AG08396 (cell line): Measurements from ENCODE around the gene PACS2.
"Not testable (repeated sequence)": the region's sequence is repeated elsewhere in the genome, so short reads cannot be mapped to it uniquely, and the experiment has no call there.

Experiments
- DNase-seq: peaks from one replicate; pipeline ENCODE4 v3.0.0; 2012; ENCODE audit warnings: low spot score, mixed read lengths

Gene PACS2

GRCh38 chr14:105288936-105289335 lies 25.6 kb upstream of the PACS2 start:
- not testable (repeated sequence) for DNase-seq

GRCh38 chr14:105290621-105291346 lies 23.8 kb upstream of the PACS2 start:
- DNase-seq: no peak

GRCh38 chr14:105292826-105293711 lies 21.5 kb upstream of the PACS2 start:
- DNase-seq: no peak

GRCh38 chr14:105294142-105294597 lies 20.4 kb upstream of the PACS2 start:
- peak; percentile 69 for DNase-seq

- not testable (repeated sequence) for DNase-seq
Observed at GRCh38 chr14:105297311-105297710, 17.2 kb upstream of the PACS2 start.

GRCh38 chr14:105299654-105300541 lies 14.7 kb upstream of the PACS2 start:
- DNase-seq: peak; percentile 15

GRCh38 chr14:105300542-105301102 lies 13.9 kb upstream of the PACS2 start, which contains the start of gene BRF1:
BRF1 (minus strand) TSS chr14:105301001; CDS start chr14:105300629, 372 bp downstream.
- DNase-seq: peak; percentile 96

- DNase-seq: peak; percentile 100
Observed at GRCh38 chr14:105301103-105301914, 13.2 kb upstream of the PACS2 start.

GRCh38 chr14:105301915-105302249 lies 12.7 kb upstream of the PACS2 start:
- not testable (repeated sequence) for DNase-seq

- DNase-seq: no peak
Observed at GRCh38 chr14:105303949-105304348, 10.6 kb upstream of the PACS2 start.

GRCh38 chr14:105304565-105304964 lies 10.0 kb upstream of the PACS2 start:
- no peak for DNase-seq

- DNase-seq: no peak
Observed at GRCh38 chr14:105305345-105305744, 9.2 kb upstream of the PACS2 start.

GRCh38 chr14:105305791-105306190 lies 8.8 kb upstream of the PACS2 start:
- DNase-seq: no peak

- no peak for DNase-seq
Observed at GRCh38 chr14:105307052-105307727, 7.4 kb upstream of the PACS2 start.

GRCh38 chr14:105309371-105309770 lies 5.2 kb upstream of the PACS2 start:
- no peak for DNase-seq

- DNase-seq: no peak
Observed at GRCh38 chr14:105311838-105312237, 2.7 kb upstream of the PACS2 start.

- peak; percentile 5 for DNase-seq
Observed at GRCh38 chr14:105312973-105313372, 1.6 kb upstream of the PACS2 start.

GRCh38 chr14:105313381-105314286 lies 914 bp upstream of the PACS2 start:
- DNase-seq: peak; percentile 38

GRCh38 chr14:105315211-105315721 lies 718 bp downstream of the PACS2 start:
- peak; percentile 41 for DNase-seq
